GM12891 (cell line): Measurements from ENCODE around the gene PLBD1.
A peak's percentile ranks its signal among the peaks of the same experiment; 100 is the strongest.

ENCODE experiments used
- DNase-seq: peaks from one replicate; pipeline ENCODE4 v3.0.0; 2011; ENCODE audit warnings: low spot score; ENCODE audit not compliant: insufficient read length
- FAIRE-seq: peaks from 2 replicates; lab custom pipeline; 2011; peaks lifted over from hg19 to GRCh38; lab: Jason Lieb, UNC
- PAX5 ChIP-seq: IDR thresholded peaks from 2 replicates; pipeline ENCODE4 v1.6.1; 2011; ENCODE audit warnings: low read length, moderate library complexity, mild to moderate bottlenecking; ENCODE audit not compliant: insufficient read depth, severe bottlenecking
- POLR2A ChIP-seq: IDR thresholded peaks from 2 replicates; pipeline ENCODE4 v1.6.1; 2011; ENCODE audit warnings: low read depth, low read length, control low read depth
- POLR2AphosphoS5 ChIP-seq: IDR thresholded peaks from 2 replicates; pipeline ENCODE4 v1.6.1; 2011; ENCODE audit warnings: low read depth, low read length, control low read depth
- POU2F2 ChIP-seq: IDR thresholded peaks from 2 replicates; pipeline ENCODE4 v1.6.1; 2011; ENCODE audit warnings: low read depth, mild to moderate bottlenecking, control low read depth, low read length, moderate library complexity
- SPI1 ChIP-seq: IDR thresholded peaks from 2 replicates; pipeline ENCODE4 v1.6.1; 2011; ENCODE audit warnings: low read depth, low read length, control low read depth
- TAF1 ChIP-seq: IDR thresholded peaks from 2 replicates; pipeline ENCODE4 v1.6.1; 2011; ENCODE audit warnings: low read depth, low read length, control low read depth

PLBD1 gene

DNA sequence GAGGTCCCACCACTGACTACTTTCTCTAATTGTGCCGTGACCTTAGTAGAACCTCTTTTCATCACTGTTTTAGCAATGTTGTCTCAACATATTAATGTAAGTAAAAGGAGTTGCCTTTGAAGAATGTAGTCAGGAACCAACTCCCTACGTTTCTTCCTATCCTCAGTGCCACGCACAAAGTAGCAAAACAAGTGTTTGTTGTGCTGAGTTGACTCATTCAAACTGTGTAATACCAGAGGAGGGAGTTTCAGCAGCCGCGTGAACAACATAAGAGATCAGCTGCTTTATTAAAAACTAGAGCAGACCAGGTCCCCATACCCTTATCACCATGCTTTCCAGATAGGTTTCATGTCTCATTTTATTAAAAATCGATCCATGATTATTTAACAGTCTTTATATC lies 19.1 kb downstream of the PLBD1 start:
- FAIRE-seq (no peak), DNase-seq (no peak)
- TF ChIP-seq PAX5, result no peak
- TF ChIP-seq POU2F2, result no peak
- no peak for TF ChIP-seq POLR2AphosphoS5
- no peak for TF ChIP-seq POLR2A
- TF ChIP-seq TAF1, result no peak
- TF ChIP-seq SPI1, result no peak

DNA sequence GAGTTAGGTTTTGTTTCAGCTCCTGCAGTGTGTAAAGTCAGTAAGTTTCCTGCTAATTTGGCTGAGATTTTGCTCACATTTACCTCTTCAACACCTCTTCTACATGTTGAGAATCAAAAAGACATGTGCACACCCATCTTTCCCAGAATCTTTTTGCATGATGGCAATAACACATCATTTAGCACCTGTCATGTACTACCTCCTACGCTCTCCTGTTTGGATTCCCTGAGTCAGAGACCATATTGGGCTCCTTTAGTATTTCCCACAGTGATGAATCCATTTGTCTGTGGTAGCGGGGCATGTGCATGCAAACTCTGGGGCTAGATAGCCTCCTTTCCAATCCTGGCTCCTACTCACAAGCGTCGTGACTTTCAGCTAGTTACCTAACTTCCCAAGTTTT lies 20.1 kb downstream of the PLBD1 start:
- DNase-seq, result no peak
- FAIRE-seq, result no peak
- TF ChIP-seq TAF1 (no peak), POLR2AphosphoS5 (no peak)

GRCh38 chr12:14545144-14546124 lies 22.2 kb downstream of the PLBD1 start:
- FAIRE-seq (no peak), DNase-seq (no peak)
- TF ChIP-seq POU2F2 (no peak), POLR2A (no peak), SPI1 (no peak), PAX5 (no peak), POLR2AphosphoS5 (no peak), TAF1 (no peak)

GRCh38 chr12:14540801-14541462 lies 26.8 kb downstream of the PLBD1 start:
- DNase-seq (no peak), FAIRE-seq (peak; percentile 66)
- TF ChIP-seq PAX5 (no peak), POLR2A (no peak), SPI1 (no peak), TAF1 (no peak), POLR2AphosphoS5 (no peak), POU2F2 (no peak)

GRCh38 chr12:14537088-14537487 lies 30.6 kb downstream of the PLBD1 start:
- DNase-seq (no peak), FAIRE-seq (no peak)
- TF ChIP-seq PAX5, result no peak
- no peak for TF ChIP-seq POLR2A
- TF ChIP-seq SPI1, result no peak
- TF ChIP-seq POLR2AphosphoS5, result no peak
- no peak for TF ChIP-seq POU2F2
- TF ChIP-seq TAF1, result no peak

DNA sequence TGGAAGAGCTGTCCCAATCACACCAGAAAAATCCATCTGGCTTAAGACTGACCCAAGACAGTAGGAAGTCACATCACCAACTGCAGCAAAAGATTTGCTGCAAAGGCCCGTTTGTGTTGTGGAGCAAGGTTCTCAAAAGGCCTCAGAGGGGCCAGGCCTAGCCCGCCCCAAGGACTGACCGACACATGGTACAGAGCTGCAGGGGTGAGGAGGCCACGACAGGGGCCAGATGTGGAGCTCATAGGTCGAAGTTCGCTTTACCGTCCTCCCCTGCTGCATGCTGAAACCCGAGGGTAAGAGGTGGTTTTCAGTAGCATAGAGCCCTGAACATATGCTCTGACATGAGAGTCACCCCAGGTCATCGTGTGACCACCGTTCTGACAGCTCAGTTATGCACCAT lies 35.5 kb downstream of the PLBD1 start:
- FAIRE-seq, result no peak
- DNase-seq, result no peak
- TF ChIP-seq POLR2A (no peak), SPI1 (no peak), POLR2AphosphoS5 (no peak), TAF1 (no peak), POU2F2 (no peak), PAX5 (no peak)

- no peak for DNase-seq
- no peak for TF ChIP-seq POLR2A
- TF ChIP-seq POU2F2, result no peak
- TF ChIP-seq PAX5, result no peak
- no peak for TF ChIP-seq SPI1
- no peak for TF ChIP-seq POLR2AphosphoS5
- FAIRE-seq, result no peak
Observed at GRCh38 chr12:14525964-14526363, 41.7 kb downstream of the PLBD1 start.

DNA sequence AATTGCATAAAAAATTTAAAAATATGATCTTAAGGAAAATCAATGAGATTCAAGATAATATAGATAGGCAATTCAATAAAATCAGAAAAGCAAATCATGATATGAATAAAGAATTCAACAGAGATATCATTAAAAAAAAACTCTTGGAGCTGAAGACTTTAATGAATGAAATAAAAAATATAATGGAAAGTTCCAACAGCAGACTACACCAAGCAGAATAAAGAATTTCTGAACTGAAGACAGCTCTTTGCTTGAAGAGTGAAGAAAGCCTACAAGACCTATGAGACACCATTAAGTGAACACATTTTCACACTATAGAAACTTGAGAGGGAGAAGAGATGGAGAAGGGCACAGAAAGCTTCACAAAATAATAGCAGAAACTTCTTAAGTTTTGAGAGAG lies 45.9 kb downstream of the PLBD1 start:
- FAIRE-seq, result no peak
- no peak for TF ChIP-seq POU2F2
- no peak for TF ChIP-seq POLR2AphosphoS5
- DNase-seq, result no peak

- FAIRE-seq (no peak), DNase-seq (no peak)
- TF ChIP-seq POU2F2 (no peak), PAX5 (no peak), POLR2AphosphoS5 (no peak), POLR2A (no peak), TAF1 (no peak), SPI1 (no peak)
Observed at GRCh38 chr12:14514946-14515345, 52.7 kb downstream of the PLBD1 start.
